Hepatocyte (in vitro differentiated cells): ENCODE results near the gene BRD3.

Experiments
- EZH2phosphoT487 ChIP-seq: fragments of 200-600 bp; sonication (generic); IDR thresholded peaks from one replicate; pipeline ENCODE4 v1.6.1; 2018; ENCODE audit warnings: antibody characterized with exemption, mild to moderate bottlenecking, low read depth, moderate library complexity; ENCODE audit not compliant: unreplicated experiment, severe bottlenecking
- TF ChIP-seq, protein P1 (sequence below): fragments of 200-600 bp; sonication (generic); IDR thresholded peaks from 2 replicates; pipeline ENCODE4 v1.5.1; 2016; ENCODE audit warnings: antibody characterized with exemption, mild to moderate bottlenecking; ENCODE audit not compliant: poor library complexity

DNA sequence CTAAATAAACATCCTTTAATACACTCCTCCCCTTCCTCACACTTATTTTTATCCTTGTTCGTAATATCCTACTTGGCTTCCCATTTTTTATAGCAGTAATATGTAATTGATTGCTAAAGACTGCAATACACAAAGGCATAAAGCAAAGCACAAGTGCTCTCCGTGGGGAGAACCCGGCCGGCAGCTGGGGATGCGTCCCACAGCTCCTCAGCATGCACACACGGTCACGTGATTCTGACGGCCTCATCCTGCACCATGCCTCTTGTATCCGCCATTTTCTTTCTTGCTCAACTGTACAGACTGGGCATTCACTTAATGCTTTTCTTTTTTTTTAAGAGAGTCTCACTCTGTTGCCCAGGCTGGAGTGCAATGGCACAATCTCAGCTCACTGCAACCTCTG is 39.8 kb downstream of the BRD3 start:
- TF ChIP-seq, protein P1, sequence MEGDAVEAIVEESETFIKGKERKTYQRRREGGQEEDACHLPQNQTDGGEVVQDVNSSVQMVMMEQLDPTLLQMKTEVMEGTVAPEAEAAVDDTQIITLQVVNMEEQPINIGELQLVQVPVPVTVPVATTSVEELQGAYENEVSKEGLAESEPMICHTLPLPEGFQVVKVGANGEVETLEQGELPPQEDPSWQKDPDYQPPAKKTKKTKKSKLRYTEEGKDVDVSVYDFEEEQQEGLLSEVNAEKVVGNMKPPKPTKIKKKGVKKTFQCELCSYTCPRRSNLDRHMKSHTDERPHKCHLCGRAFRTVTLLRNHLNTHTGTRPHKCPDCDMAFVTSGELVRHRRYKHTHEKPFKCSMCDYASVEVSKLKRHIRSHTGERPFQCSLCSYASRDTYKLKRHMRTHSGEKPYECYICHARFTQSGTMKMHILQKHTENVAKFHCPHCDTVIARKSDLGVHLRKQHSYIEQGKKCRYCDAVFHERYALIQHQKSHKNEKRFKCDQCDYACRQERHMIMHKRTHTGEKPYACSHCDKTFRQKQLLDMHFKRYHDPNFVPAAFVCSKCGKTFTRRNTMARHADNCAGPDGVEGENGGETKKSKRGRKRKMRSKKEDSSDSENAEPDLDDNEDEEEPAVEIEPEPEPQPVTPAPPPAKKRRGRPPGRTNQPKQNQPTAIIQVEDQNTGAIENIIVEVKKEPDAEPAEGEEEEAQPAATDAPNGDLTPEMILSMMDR = no peak
- TF ChIP-seq EZH2phosphoT487 = no peak
